Skeletal muscle satellite cell (primary cell): ENCODE measurements around the gene LAPTM5.

Source experiments
- H3K27me3 ChIP-seq: 2 replicates; pipeline ENCODE4 v1.7.0; 2013; ENCODE audit warnings: low read length; ENCODE audit not compliant: control insufficient read depth, insufficient read depth
- H3K36me3 ChIP-seq: 2 replicates; pipeline ENCODE4 v1.7.0; 2013; ENCODE audit warnings: mild to moderate bottlenecking, control low read depth, low read length; ENCODE audit not compliant: insufficient read depth
- H3K4me1 ChIP-seq: 2 replicates; pipeline ENCODE4 v1.7.0; 2013; ENCODE audit warnings: low read length; ENCODE audit not compliant: control insufficient read depth, insufficient read depth
- H3K4me2 ChIP-seq: 2 replicates; pipeline ENCODE4 v1.7.0; 2013; ENCODE audit warnings: mild to moderate bottlenecking, low read length
- H3K4me3 ChIP-seq: 2 replicates; pipeline ENCODE4 v1.7.0; 2013; ENCODE audit warnings: low read length
- H3K9ac ChIP-seq: 2 replicates; pipeline ENCODE4 v1.7.0; 2013; ENCODE audit warnings: mild to moderate bottlenecking, low read depth, low read length, moderate library complexity
- H3K9me3 ChIP-seq: replicated peaks from 2 replicates; pipeline ENCODE4 v1.7.0; 2013; ENCODE audit warnings: mild to moderate bottlenecking, control low read depth, low read length

LAPTM5 gene

GRCh38 chr1:30777060-30777903, 19.7 kb upstream of the LAPTM5 start:
- Histone ChIP-seq H3K9ac (no peak overlapping the region), H3K4me2 (no peak overlapping the region), H3K27me3 (peaks cover 18% of the 10 kb centered on the region), H3K9me3 (no peaks in the 10 kb centered on the region), H3K4me1 (peaks cover 4% of the 10 kb centered on the region), H3K36me3 (no peaks in the 10 kb centered on the region), H3K4me3 (no peak overlapping the region)

- H3K9ac ChIP-seq, result no peak overlapping the region
- no peak overlapping the region for H3K4me2 ChIP-seq
- H3K9me3 ChIP-seq, result no peaks in the 10 kb centered on the region
- peaks cover 4% of the 10 kb centered on the region for H3K4me1 ChIP-seq
- H3K27me3 ChIP-seq, result peaks cover 21% of the 10 kb centered on the region
- no peaks in the 10 kb centered on the region for H3K36me3 ChIP-seq
- H3K4me3 ChIP-seq, result no peak overlapping the region
These were observed 18.8 kb upstream of the LAPTM5 start for GRCh38 chr1:30776097-30777059.

GRCh38 chr1:30775433-30775975, 17.9 kb upstream of the LAPTM5 start:
- Histone ChIP-seq H3K4me1 (peaks cover 4% of the 10 kb centered on the region), H3K4me3 (no peak overlapping the region), H3K4me2 (no peak overlapping the region), H3K9me3 (no peaks in the 10 kb centered on the region), H3K9ac (no peak overlapping the region), H3K36me3 (no peaks in the 10 kb centered on the region), H3K27me3 (peaks cover 19% of the 10 kb centered on the region)

GRCh38 chr1:30774550-30775432, 17.2 kb upstream of the LAPTM5 start:
- peaks cover 16% of the 10 kb centered on the region for H3K27me3 ChIP-seq
- no peaks in the 10 kb centered on the region for H3K9me3 ChIP-seq
- H3K9ac ChIP-seq, result no peak overlapping the region
- H3K36me3 ChIP-seq, result no peaks in the 10 kb centered on the region
- H3K4me3 ChIP-seq, result no peak overlapping the region
- no peak overlapping the region for H3K4me2 ChIP-seq
- peaks cover 4% of the 10 kb centered on the region for H3K4me1 ChIP-seq

GRCh38 chr1:30773722-30774358, 16.3 kb upstream of the LAPTM5 start:
- Histone ChIP-seq H3K4me3 (no peak overlapping the region), H3K4me1 (peaks cover 4% of the 10 kb centered on the region), H3K36me3 (no peaks in the 10 kb centered on the region), H3K27me3 (peaks cover 21% of the 10 kb centered on the region), H3K9me3 (no peaks in the 10 kb centered on the region), H3K9ac (no peak overlapping the region), H3K4me2 (no peak overlapping the region)

GRCh38 chr1:30771005-30771404, 13.4 kb upstream of the LAPTM5 start:
- Histone ChIP-seq H3K36me3 (no peaks in the 10 kb centered on the region), H3K27me3 (peaks cover 21% of the 10 kb centered on the region), H3K9me3 (no peaks in the 10 kb centered on the region), H3K4me1 (peaks cover 4% of the 10 kb centered on the region), H3K4me2 (no peak overlapping the region), H3K9ac (no peak overlapping the region), H3K4me3 (no peak overlapping the region)

GRCh38 chr1:30770150-30770549, 12.6 kb upstream of the LAPTM5 start:
- peaks cover 15% of the 10 kb centered on the region for H3K27me3 ChIP-seq
- H3K4me2 ChIP-seq, result no peak overlapping the region
- no peaks in the 10 kb centered on the region for H3K36me3 ChIP-seq
- H3K9me3 ChIP-seq, result no peaks in the 10 kb centered on the region
- peaks cover 4% of the 10 kb centered on the region for H3K4me1 ChIP-seq
- H3K4me3 ChIP-seq, result no peak overlapping the region
- H3K9ac ChIP-seq, result no peak overlapping the region

- H3K4me1 ChIP-seq, result peaks cover under 1% of the 10 kb centered on the region
- H3K27me3 ChIP-seq, result peaks cover 13% of the 10 kb centered on the region
- no peak overlapping the region for H3K9ac ChIP-seq
- no peak overlapping the region for H3K4me2 ChIP-seq
- no peaks in the 10 kb centered on the region for H3K9me3 ChIP-seq
- no peaks in the 10 kb centered on the region for H3K36me3 ChIP-seq
- no peak overlapping the region for H3K4me3 ChIP-seq
These were observed 11.5 kb upstream of the LAPTM5 start for GRCh38 chr1:30768830-30769718.

- H3K27me3 ChIP-seq, result peaks cover 10% of the 10 kb centered on the region
- peaks cover 8% of the 10 kb centered on the region for H3K4me1 ChIP-seq
- no peaks in the 10 kb centered on the region for H3K9me3 ChIP-seq
- no peak overlapping the region for H3K4me2 ChIP-seq
- H3K36me3 ChIP-seq, result no peaks in the 10 kb centered on the region
- H3K4me3 ChIP-seq, result no peak overlapping the region
- no peak overlapping the region for H3K9ac ChIP-seq
These were observed 10.7 kb upstream of the LAPTM5 start for GRCh38 chr1:30768159-30768829.
